HG03097 (cell line): Measurements from ENCODE around the gene MKS1.

Experiments used
- ATAC-seq: cut with Tn5 transposase; IDR thresholded peaks from one replicate; pipeline ENCODE4 v1.9.1; 2021; ENCODE audit not compliant: unreplicated experiment, low FRiP score

MKS1 gene

GRCh38 chr17:58205936-58206335 lies 13.1 kb downstream of the MKS1 start:
- no peak for ATAC-seq

GRCh38 chr17:58204796-58205195 lies 14.3 kb downstream of the MKS1 start:
- ATAC-seq, result no peak

- ATAC-seq, result no peak
Observed at GRCh38 chr17:58202859-58203258, 16.2 kb downstream of the MKS1 start.

GRCh38 chr17:58200024-58200633 lies 18.9 kb downstream of the MKS1 start:
- ATAC-seq, result no peak

GRCh38 chr17:58196610-58197009 lies 22.4 kb downstream of the MKS1 start:
- ATAC-seq, result no peak

- no peak for ATAC-seq
Observed at GRCh38 chr17:58195518-58196123, 23.4 kb downstream of the MKS1 start.

- ATAC-seq, result no peak
Observed at GRCh38 chr17:58193641-58194255, 25.3 kb downstream of the MKS1 start.

- no peak for ATAC-seq
Observed at GRCh38 chr17:58192612-58193011, 26.4 kb downstream of the MKS1 start, which contains the start of gene EPX. Gene EPX, plus strand, starts transcription at chr17:58192726. Its CDS starts 121 bp downstream, at chr17:58192847.

- no peak for ATAC-seq
Observed at GRCh38 chr17:58191241-58191896, 27.7 kb downstream of the MKS1 start.

- ATAC-seq, result no peak
Observed at GRCh38 chr17:58189436-58190146, 29.5 kb downstream of the MKS1 start.

- no peak for ATAC-seq
Observed at GRCh38 chr17:58187675-58188074, 31.4 kb downstream of the MKS1 start.

GRCh38 chr17:58187063-58187462 lies 32.0 kb downstream of the MKS1 start:
- no peak for ATAC-seq

GRCh38 chr17:58186591-58186990 lies 32.5 kb downstream of the MKS1 start:
- ATAC-seq, result no peak

GRCh38 chr17:58184986-58185761 lies 33.9 kb downstream of the MKS1 start:
- no peak for ATAC-seq

- no peak for ATAC-seq
Observed at GRCh38 chr17:58184308-58184985, 34.6 kb downstream of the MKS1 start.

- no peak for ATAC-seq
Observed at GRCh38 chr17:58183514-58183913, 35.5 kb downstream of the MKS1 start.

- ATAC-seq, result no peak
Observed at GRCh38 chr17:58181796-58182195, 37.3 kb downstream of the MKS1 start.

GRCh38 chr17:58176200-58176599 lies 42.9 kb downstream of the MKS1 start:
- ATAC-seq, result no peak

- ATAC-seq, result no peak
Observed at GRCh38 chr17:58174871-58175270, 44.2 kb downstream of the MKS1 start.
